Subcutaneous abdominal adipose tissue (tissue), 5 donors: ENCODE results near the gene VPS11.
"Not testable (repeated sequence)": the region's sequence is repeated elsewhere in the genome, so short reads cannot be mapped to it uniquely, and the experiment has no call there.

Experiments
- H3K27ac ChIP-seq: one replicate; pipeline ENCODE4 v1.7.0; 2013; ENCODE audit warnings: low read depth, mild to moderate bottlenecking, inconsistent platforms, low read length, moderate library complexity
- H3K27me3 ChIP-seq, 5 donors: one replicate each; pipeline ENCODE4 v1.7.0; 2013; ENCODE audit warnings: low read length in 5 of 5, inconsistent platforms in 1 of 5; ENCODE audit not compliant: control insufficient read depth in 5 of 5, insufficient read depth in 4 of 5
- H3K36me3 ChIP-seq, 5 donors: one replicate each; pipeline ENCODE4 v1.7.0; 2013; ENCODE audit warnings: low read length in 5 of 5; ENCODE audit not compliant: control insufficient read depth in 5 of 5, insufficient read depth in 5 of 5
- H3K4me1 ChIP-seq, 5 donors: one replicate each; pipeline ENCODE4 v1.7.0; 2013; ENCODE audit warnings: low read length in 5 of 5, mild to moderate bottlenecking in 3 of 5, moderate library complexity in 1 of 5; ENCODE audit not compliant: control insufficient read depth in 5 of 5, insufficient read depth in 5 of 5
- H3K4me3 ChIP-seq, 5 donors: one replicate each; pipeline ENCODE4 v1.7.0; 2013; ENCODE audit warnings: low read length in 5 of 5, low read depth in 1 of 5
- H3K9ac ChIP-seq, 5 donors: one replicate each; pipeline ENCODE4 v1.7.0; 2013; ENCODE audit warnings: low read length in 5 of 5, mild to moderate bottlenecking in 4 of 5, moderate library complexity in 3 of 5
- H3K9me3 ChIP-seq, 5 donors: one replicate each; pipeline ENCODE4 v1.7.0; 2013; ENCODE audit warnings: low read length in 5 of 5; ENCODE audit not compliant: control insufficient read depth in 5 of 5
- donor health status: healthy.
- donor health status: healthy.
- donor health status: healthy.
- donor health status: healthy.
- donor health status: healthy.

VPS11 gene

GRCh38 chr11:119033421-119033820 lies 34.2 kb upstream of the VPS11 start:
- H3K27ac ChIP-seq, H3K9ac ChIP-seq, H3K27me3 ChIP-seq, H3K9me3 ChIP-seq, H3K4me3 ChIP-seq, H3K36me3 ChIP-seq: not testable (repeated sequence)
- H3K4me1 ChIP-seq: peaks cover 0 to 26% (median 20%) of the 10 kb centered on the region in 5 donors

GRCh38 chr11:119034813-119035212 lies 32.8 kb upstream of the VPS11 start:
- Histone ChIP-seq H3K27ac (no peak overlapping the region), H3K9me3 (no peaks in the 10 kb centered on the region), H3K4me3 (no peak overlapping the region), H3K36me3 (no peaks in the 10 kb centered on the region), H3K4me1 (peaks cover 0 to 12% (median 6%) of the 10 kb centered on the region in 5 donors), H3K27me3 (peaks cover 0 to 2% (median 0%) of the 10 kb centered on the region in 5 donors), H3K9ac (no peak overlapping the region)

GRCh38 chr11:119038884-119039283 lies 28.7 kb upstream of the VPS11 start:
- no peaks in the 10 kb centered on the region for H3K36me3 ChIP-seq
- H3K27ac ChIP-seq: no peak overlapping the region
- H3K9ac ChIP-seq: no peak overlapping the region
- H3K4me1 ChIP-seq: no peaks in the 10 kb centered on the region
- peaks cover 0 to 2% (median 0%) of the 10 kb centered on the region in 5 donors for H3K27me3 ChIP-seq
- no peak overlapping the region for H3K4me3 ChIP-seq
- H3K9me3 ChIP-seq: no peaks in the 10 kb centered on the region

- H3K36me3 ChIP-seq, H3K4me1 ChIP-seq, H3K4me3 ChIP-seq: not testable (repeated sequence)
These were observed 28.1 kb upstream of the VPS11 start for GRCh38 chr11:119039471-119039870.

GRCh38 chr11:119041821-119042514 lies 25.6 kb upstream of the VPS11 start:
- H3K27ac ChIP-seq: no peak overlapping the region
- H3K4me1 ChIP-seq: no peaks in the 10 kb centered on the region
- peaks cover 0 to 2% (median 0%) of the 10 kb centered on the region in 5 donors for H3K27me3 ChIP-seq
- H3K9me3 ChIP-seq: no peaks in the 10 kb centered on the region
- peaks cover 0 to 27% (median 23%) of the 10 kb centered on the region in 5 donors for H3K36me3 ChIP-seq
- no peak overlapping the region for H3K9ac ChIP-seq
- H3K4me3 ChIP-seq: no peak overlapping the region

More at GRCh38 chr11:119039471-119039870, 28.1 kb upstream of the VPS11 start:
- not testable (repeated sequence) for H3K9me3 ChIP-seq, H3K27me3 ChIP-seq, H3K9ac ChIP-seq, H3K27ac ChIP-seq

- Histone ChIP-seq H3K36me3 (peaks cover 0 to 37% (median 31%) of the 10 kb centered on the region in 5 donors), H3K9ac (no peak overlapping the region), H3K27ac (no peak overlapping the region), H3K4me1 (no peaks in the 10 kb centered on the region), H3K9me3 (no peaks in the 10 kb centered on the region), H3K27me3 (peaks cover 0 to 2% (median 0%) of the 10 kb centered on the region in 5 donors), H3K4me3 (no peak overlapping the region)
These were observed 24.7 kb upstream of the VPS11 start for GRCh38 chr11:119042927-119043326.

- H3K36me3 ChIP-seq: peaks cover 0 to 55% (median 49%) of the 10 kb centered on the region in 5 donors
- H3K4me3 ChIP-seq: no peak overlapping the region
- no peaks in the 10 kb centered on the region for H3K9me3 ChIP-seq
- no peaks in the 10 kb centered on the region for H3K27me3 ChIP-seq
- no peaks in the 10 kb centered on the region for H3K4me1 ChIP-seq
- H3K9ac ChIP-seq: no peak overlapping the region
- no peak overlapping the region for H3K27ac ChIP-seq
These were observed 22.9 kb upstream of the VPS11 start for GRCh38 chr11:119044708-119045107.

- H3K27ac ChIP-seq: no peak overlapping the region
- no peak overlapping the region for H3K4me3 ChIP-seq
- H3K4me1 ChIP-seq: no peaks in the 10 kb centered on the region
- H3K36me3 ChIP-seq: peaks cover 0 to 68% (median 59%) of the 10 kb centered on the region in 5 donors
- H3K27me3 ChIP-seq: no peaks in the 10 kb centered on the region
- no peaks in the 10 kb centered on the region for H3K9me3 ChIP-seq
- H3K9ac ChIP-seq: no peak overlapping the region
These were observed 21.1 kb upstream of the VPS11 start for GRCh38 chr11:119046489-119046888.

- Histone ChIP-seq H3K27ac (no peak overlapping the region), H3K9ac (no peak overlapping the region), H3K9me3 (no peaks in the 10 kb centered on the region), H3K4me1 (no peaks in the 10 kb centered on the region), H3K4me3 (no peak overlapping the region), H3K27me3 (no peaks in the 10 kb centered on the region), H3K36me3 (peaks cover 0 to 75% (median 66%) of the 10 kb centered on the region in 5 donors)
These were observed 20.4 kb upstream of the VPS11 start for GRCh38 chr11:119047205-119047604.

GRCh38 chr11:119048644-119049043 lies 19.0 kb upstream of the VPS11 start:
- Histone ChIP-seq H3K9me3 (no peaks in the 10 kb centered on the region), H3K4me3 (no peak overlapping the region), H3K9ac (no peak overlapping the region), H3K36me3 (peaks cover 0 to 89% (median 80%) of the 10 kb centered on the region in 5 donors), H3K27ac (no peak overlapping the region), H3K4me1 (no peaks in the 10 kb centered on the region), H3K27me3 (no peaks in the 10 kb centered on the region)
